Measurements from ENCODE around the gene DEK. TPM values are rescaled to one million over a fixed set of nuclear protein-coding genes. Genes with fewer than 3 reads are reported as not detected.
"Not testable (repeated sequence)": the region's sequence is repeated elsewhere in the genome, so short reads cannot be mapped to it uniquely, and the experiment has no call there.

Gene DEK
- total and polyA plus RNA-seq, 9 donors = 54.1 to 143 (median 78.9) TPM

DNA sequence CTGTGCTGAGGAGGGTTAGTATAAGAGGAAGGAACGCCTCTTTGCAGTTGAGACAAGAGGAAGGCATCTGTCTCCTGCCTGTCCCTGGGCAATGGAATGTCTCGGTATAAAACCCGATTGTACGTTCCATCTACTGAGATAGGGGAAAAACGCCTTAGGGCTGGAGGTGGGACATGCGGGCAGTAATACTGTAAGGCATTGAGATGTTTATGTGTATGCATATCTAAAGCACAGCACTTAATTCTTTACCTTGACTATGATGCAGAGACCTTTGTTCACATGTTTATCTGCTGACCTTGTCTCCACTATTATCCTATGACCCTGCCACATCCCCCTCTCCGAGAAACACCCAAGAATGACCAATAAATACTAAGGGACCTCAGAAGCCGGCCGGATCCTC is 37.2 kb downstream of the DEK start:
- H3K4me3 ChIP-seq; H3K4me1 ChIP-seq (ENCODE audit: insufficient read depth); H3K36me3 ChIP-seq; DNase-seq; H3K9me3 ChIP-seq; H3K27ac ChIP-seq; intact Hi-C loops (cut with DNase I); H3K27me3 ChIP-seq: not testable (repeated sequence)
- WGBS, 3 donors = 93 to 96% (median 95%) methylated on average over 9 of the region's 9 CpGs

DNA sequence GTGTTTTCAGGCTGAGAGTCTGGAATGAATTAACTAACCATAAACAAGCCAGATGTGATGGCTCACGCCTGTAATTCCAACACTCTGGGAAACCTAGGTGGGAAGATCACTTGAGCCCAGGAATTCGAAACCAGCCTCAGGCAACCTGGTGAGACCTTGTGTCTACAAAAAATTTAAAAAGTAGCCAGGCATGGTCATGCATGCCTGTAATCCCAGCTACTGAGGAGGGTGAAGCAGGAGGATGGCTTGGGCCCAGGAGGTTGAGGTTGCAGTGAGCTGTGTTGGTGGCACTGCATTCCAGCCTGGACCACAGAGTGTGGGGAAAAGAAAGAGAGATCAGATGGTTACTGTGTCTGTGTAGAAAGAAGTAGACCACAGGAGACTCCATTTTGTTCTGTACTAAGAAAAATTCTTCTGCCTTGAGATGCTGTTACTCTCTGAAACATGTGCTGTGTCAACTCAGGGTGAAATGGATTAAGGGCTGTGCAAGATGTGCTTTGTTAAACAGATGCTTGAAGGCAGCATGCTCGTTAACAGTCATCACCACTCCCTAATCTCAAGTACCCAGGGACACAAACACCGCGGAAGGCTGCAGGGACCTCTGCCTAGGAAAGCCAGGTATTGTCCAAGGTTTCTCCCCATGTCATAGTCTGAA is 37.8 kb downstream of the DEK start:
- H3K4me3 ChIP-seq; intact Hi-C loops (cut with DNase I); H3K27ac ChIP-seq; DNase-seq; H3K4me1 ChIP-seq (ENCODE audit: insufficient read depth); H3K36me3 ChIP-seq; H3K9me3 ChIP-seq; H3K27me3 ChIP-seq: not testable (repeated sequence)
- 59 to 77% (median 72%) methylated on average over 5 of the region's 5 CpGs for WGBS, 3 donors

- intact Hi-C loops (cut with DNase I) = no loop called here
- DNase-seq = no peak
- no peaks in the 10 kb centered on the region for H3K36me3 ChIP-seq
- H3K4me1 ChIP-seq (ENCODE audit: insufficient read depth) = no peaks in the 10 kb centered on the region
- TF ChIP-seq POLR2A (IDR thresholded peaks at IDR 0.05) (no peak), EP300 (IDR thresholded peaks at IDR 0.05) (no peak)
- TF ChIP-seq, protein P1, sequence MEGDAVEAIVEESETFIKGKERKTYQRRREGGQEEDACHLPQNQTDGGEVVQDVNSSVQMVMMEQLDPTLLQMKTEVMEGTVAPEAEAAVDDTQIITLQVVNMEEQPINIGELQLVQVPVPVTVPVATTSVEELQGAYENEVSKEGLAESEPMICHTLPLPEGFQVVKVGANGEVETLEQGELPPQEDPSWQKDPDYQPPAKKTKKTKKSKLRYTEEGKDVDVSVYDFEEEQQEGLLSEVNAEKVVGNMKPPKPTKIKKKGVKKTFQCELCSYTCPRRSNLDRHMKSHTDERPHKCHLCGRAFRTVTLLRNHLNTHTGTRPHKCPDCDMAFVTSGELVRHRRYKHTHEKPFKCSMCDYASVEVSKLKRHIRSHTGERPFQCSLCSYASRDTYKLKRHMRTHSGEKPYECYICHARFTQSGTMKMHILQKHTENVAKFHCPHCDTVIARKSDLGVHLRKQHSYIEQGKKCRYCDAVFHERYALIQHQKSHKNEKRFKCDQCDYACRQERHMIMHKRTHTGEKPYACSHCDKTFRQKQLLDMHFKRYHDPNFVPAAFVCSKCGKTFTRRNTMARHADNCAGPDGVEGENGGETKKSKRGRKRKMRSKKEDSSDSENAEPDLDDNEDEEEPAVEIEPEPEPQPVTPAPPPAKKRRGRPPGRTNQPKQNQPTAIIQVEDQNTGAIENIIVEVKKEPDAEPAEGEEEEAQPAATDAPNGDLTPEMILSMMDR (IDR thresholded peaks at IDR 0.05) = no peak
- 93 to 95% (median 94%) methylated on average over 4 of the region's 4 CpGs for WGBS, 3 donors
- no peaks in the 10 kb centered on the region for H3K27me3 ChIP-seq
- no peak overlapping the region for H3K27ac ChIP-seq
- H3K4me3 ChIP-seq = no peak overlapping the region
- no peaks in the 10 kb centered on the region for H3K9me3 ChIP-seq
Observed at GRCh38 chr6:18221288-18221615, 43.1 kb downstream of the DEK start.

DNA sequence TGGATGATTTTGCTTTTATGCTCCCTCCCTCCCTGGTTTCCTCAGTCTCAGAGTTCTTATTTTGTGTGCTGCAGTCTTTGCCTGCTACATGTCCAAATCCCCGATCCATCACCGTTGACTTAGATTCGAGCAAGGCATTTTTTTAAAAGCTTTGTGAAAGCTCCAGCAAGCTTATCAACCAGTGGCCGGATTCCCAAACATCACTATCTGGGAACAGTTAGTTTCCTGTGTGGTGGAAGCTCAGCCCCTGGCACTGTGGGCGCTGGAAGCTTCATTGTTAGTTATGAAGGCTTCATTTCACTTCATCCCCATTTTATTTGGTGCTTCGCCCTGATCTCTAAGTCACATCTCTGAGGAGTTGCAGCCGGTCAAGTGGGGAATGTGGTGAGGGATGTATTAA is 44.7 kb downstream of the DEK start:
- WGBS, 3 donors = 17 to 25% (median 24%) methylated on average over 7 of the region's 7 CpGs
- no peak for DNase-seq
- Histone ChIP-seq H3K27me3 (no peaks in the 10 kb centered on the region), H3K36me3 (no peaks in the 10 kb centered on the region), H3K4me1 (ENCODE audit: insufficient read depth) (no peaks in the 10 kb centered on the region), H3K9me3 (no peaks in the 10 kb centered on the region), H3K27ac (no peak overlapping the region), H3K4me3 (no peak overlapping the region)
- TF ChIP-seq EP300 (IDR thresholded peaks at IDR 0.05) (no peak), POLR2A (IDR thresholded peaks at IDR 0.05) (no peak)
- TF ChIP-seq, protein P1 (IDR thresholded peaks at IDR 0.05) = no peak
- intact Hi-C loops (cut with DNase I) = no loop called here

GRCh38 chr6:18218233-18218632 is 46.1 kb downstream of the DEK start:
- DNase-seq = no peak
- no peak overlapping the region for H3K4me3 ChIP-seq
- no peaks in the 10 kb centered on the region for H3K9me3 ChIP-seq
- WGBS, 3 donors = 95 to 98% (median 97%) methylated on average over 3 of the region's 3 CpGs
- TF ChIP-seq, protein P1 (IDR thresholded peaks at IDR 0.05) = no peak
- TF ChIP-seq POLR2A (IDR thresholded peaks at IDR 0.05) = no peak
- no peak for TF ChIP-seq EP300 (IDR thresholded peaks at IDR 0.05)
- H3K36me3 ChIP-seq = no peaks in the 10 kb centered on the region
- intact Hi-C loops (cut with DNase I) = no loop called here
- no peak overlapping the region for H3K27ac ChIP-seq
- no peaks in the 10 kb centered on the region for H3K4me1 ChIP-seq (ENCODE audit: insufficient read depth)
- H3K27me3 ChIP-seq = no peaks in the 10 kb centered on the region
